Body of pancreas (tissue), 4 donors: ENCODE data around the gene ECM1.

Experiments
- CTCF ChIP-seq, 7 experiments: fragments of 450-650 bp in 4 of 7; fragments of 200-600 bp in 3 of 7; sonication (generic) in 3 of 7; IDR thresholded peaks; one replicate each; pipeline ENCODE4 v1.5.1; 2016 to 2019; ENCODE audit warnings: antibody characterized with exemption in 7 of 7
- POLR2A ChIP-seq, 3 donors: fragments of 450-650 bp; IDR thresholded peaks; one replicate each; pipeline ENCODE4 v1.6.1; 2016; ENCODE audit warnings: antibody characterized with exemption in 3 of 3, mild to moderate bottlenecking in 2 of 3

- TF ChIP-seq CTCF (IDR thresholded peaks at IDR 0.05) (no peak), POLR2A (IDR thresholded peaks at IDR 0.05) (no peak)
Observed at GRCh38 chr1:150473659-150474058, 34.2 kb upstream of the ECM1 start.
